Epithelial cell of esophagus (primary cell): ENCODE measurements around the gene TEX35.

Experiments
- DNase-seq: peaks from one replicate; pipeline ENCODE4 v3.0.0; 2010; ENCODE audit warnings: low read depth
- H3K4me3 ChIP-seq: 2 replicates; pipeline ENCODE4 v1.5.1; 2011; ENCODE audit warnings: mild to moderate bottlenecking, low read length, control low read depth
- CTCF ChIP-seq: IDR thresholded peaks from 2 replicates; pipeline ENCODE4 v1.5.1; 2011; ENCODE audit warnings: low read depth, mild to moderate bottlenecking, low read length, control low read depth, inconsistent platforms; ENCODE audit not compliant: insufficient read depth; ENCODE audit errors: missing control alignments

Gene TEX35

DNA sequence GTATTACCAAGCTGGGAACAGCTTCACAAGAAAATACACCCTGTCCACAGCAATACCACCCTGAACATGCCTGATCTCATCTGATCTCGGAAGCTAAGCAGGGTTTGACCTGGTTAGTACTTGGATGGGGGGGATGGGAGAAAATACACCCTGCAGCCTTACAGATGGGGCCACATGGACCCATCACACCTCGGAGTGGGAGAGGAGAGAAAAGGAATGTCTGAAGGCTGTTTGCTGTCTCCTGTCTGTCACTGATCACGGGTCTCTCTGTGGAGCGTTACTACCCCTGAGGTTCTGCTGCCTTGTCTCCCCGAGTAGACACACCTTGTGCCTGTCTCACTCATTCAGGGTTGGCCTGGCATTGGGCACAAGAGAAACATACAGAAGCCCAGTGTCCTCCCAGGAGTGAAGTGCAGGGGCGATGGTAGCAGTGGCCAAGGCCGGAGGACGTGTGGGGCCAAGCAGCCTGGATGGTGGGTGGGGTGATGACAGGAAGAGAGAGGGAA lies 48.0 kb downstream of the TEX35 start:
- no peak overlapping the region for H3K4me3 ChIP-seq
- TF ChIP-seq CTCF, result no peak
- no peak for DNase-seq

DNA sequence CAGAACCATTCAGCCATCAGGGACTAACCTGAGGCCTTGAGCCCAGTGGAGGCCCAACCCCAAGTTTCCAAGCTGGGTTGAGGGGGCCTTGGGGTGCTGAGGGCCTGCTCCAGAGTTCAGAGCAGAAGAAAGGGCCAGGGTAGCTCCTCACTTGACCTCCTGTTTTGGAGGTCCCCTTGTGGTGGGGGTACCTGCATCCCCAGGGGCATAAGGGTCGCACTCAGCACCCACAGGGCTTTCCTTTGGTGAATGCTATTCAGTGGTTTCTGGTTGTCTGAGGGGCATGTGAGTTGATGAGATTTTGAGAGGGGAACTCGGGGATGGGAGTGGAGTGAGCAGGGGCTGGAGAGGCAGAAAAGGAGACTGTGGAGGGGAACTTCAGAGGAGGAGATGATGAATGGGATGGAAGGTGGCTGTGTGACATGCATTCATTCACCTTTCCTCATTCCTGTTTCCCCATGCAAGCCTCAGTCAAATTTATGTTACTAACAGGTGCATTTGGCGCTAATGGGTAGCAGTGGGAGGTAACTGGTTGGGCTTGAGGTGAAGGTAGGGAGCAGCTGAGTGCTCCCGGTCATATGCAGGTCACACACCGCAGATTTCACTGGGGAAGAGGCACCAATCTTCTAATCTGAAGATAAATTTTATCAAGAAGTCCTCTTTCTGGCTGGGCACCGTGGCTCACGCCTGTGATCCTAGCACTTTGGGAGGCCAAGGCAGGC lies 50.4 kb downstream of the TEX35 start:
- H3K4me3 ChIP-seq, result no peak overlapping the region
- DNase-seq, result no peak
- TF ChIP-seq CTCF, result no peak

GRCh38 chr1:178564086-178564782 lies 51.3 kb downstream of the TEX35 start:
- H3K4me3 ChIP-seq, result no peak overlapping the region
- TF ChIP-seq CTCF, result no peak
- DNase-seq, result no peak

DNA sequence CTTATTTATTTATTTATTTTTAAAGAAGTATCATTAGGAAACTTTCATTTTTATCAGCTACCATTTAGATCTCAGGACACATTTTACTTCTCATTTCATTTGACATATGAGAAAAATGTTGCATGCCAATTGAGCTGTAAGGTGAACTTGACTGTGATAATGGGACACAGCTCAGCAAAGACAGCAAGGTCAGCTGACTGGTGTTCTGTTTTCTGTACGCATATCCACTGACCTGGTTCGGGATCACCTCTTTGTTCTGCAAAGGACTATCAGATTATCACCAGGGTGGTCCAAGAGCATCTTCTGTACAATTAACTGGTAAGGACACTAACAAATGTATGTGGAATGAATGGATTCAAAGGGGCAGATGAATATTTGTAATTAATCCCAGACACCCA lies 51.9 kb downstream of the TEX35 start:
- H3K4me3 ChIP-seq, result no peak overlapping the region
- DNase-seq, result no peak
- TF ChIP-seq CTCF, result no peak

DNA sequence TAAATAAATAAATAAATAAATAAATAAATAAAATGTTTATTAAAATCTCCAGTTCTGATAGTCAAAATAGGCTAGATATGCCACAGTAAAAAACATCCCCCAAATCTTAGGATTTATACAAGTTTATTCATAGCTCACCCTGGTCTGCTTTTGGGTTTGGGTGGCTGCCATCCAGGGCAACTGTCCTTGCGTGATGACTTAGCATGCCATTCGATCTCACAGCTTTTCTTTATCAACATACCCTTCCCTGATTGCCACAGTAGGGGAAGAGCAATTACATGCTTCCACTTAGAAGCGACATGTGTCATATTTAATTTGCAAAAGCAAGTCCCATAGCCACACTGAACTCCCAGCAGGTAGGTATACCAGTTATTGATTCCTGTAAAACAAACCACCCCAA lies 52.7 kb downstream of the TEX35 start:
- no peak for DNase-seq
- no peak overlapping the region for H3K4me3 ChIP-seq
- no peak for TF ChIP-seq CTCF

DNA sequence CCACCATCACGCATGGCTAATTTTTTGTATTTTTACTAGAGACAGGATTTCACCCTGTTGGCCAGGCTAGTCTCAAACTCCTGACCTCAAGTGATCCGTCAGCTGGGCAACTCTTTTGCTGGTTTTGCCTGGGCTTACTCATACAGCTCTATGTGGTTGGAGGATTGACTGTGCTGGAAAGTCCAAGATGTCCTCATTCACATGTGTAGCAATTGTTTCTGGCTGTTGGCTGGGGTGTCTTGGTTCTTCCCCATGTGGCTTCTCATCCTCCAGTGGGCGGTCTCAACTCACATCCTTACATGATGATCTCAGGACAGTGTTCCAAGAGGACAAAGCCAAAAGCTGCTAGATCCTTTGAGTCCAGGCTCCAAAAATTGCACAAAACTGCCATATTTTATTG lies 53.3 kb downstream of the TEX35 start:
- no peak for TF ChIP-seq CTCF
- H3K4me3 ChIP-seq, result no peak overlapping the region
- DNase-seq, result peak; percentile 14
